ENCODE results near the gene SUMO3. TPM values are rescaled to one million over a fixed set of nuclear protein-coding genes. Genes with fewer than 3 reads are reported as not detected.

Gene SUMO3
- total and polyA plus RNA-seq, 7 donors = 38.6 to 86.6 (median 62.1) TPM

DNA sequence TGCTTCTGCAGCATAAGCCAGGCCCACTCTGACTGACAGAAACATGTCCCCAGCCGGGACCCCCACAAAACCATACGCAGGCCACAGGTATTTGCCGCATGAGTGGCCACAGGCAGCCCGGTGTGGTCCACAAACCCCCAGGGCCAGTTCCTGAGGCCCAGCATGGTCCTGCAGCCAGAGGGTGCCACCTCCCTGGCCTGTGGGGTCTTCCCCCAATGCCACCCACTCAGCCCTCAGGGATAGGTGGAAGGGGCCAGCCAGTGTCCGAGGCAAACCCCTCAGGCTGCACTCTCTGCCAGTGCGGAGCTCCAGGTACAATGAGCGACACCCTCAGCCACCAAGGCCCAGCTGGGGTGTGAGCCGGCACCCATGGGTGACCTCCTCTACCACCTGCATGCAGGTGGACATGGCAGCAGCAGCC is 59.7 kb downstream of the SUMO3 start:
- H3K27ac ChIP-seq = no peak overlapping the region
- ATAC-seq (no peak), DNase-seq (no peak)
- TF ChIP-seq, protein P1, sequence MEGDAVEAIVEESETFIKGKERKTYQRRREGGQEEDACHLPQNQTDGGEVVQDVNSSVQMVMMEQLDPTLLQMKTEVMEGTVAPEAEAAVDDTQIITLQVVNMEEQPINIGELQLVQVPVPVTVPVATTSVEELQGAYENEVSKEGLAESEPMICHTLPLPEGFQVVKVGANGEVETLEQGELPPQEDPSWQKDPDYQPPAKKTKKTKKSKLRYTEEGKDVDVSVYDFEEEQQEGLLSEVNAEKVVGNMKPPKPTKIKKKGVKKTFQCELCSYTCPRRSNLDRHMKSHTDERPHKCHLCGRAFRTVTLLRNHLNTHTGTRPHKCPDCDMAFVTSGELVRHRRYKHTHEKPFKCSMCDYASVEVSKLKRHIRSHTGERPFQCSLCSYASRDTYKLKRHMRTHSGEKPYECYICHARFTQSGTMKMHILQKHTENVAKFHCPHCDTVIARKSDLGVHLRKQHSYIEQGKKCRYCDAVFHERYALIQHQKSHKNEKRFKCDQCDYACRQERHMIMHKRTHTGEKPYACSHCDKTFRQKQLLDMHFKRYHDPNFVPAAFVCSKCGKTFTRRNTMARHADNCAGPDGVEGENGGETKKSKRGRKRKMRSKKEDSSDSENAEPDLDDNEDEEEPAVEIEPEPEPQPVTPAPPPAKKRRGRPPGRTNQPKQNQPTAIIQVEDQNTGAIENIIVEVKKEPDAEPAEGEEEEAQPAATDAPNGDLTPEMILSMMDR (IDR thresholded peaks at IDR 0.05) = no peak
- WGBS, 3 donors = 90 to 99% (median 95%) methylated on average over 8 of the region's 8 CpGs
- H3K4me3 ChIP-seq = no peak overlapping the region
- H3K36me3 ChIP-seq (ENCODE audit: insufficient read depth in 1 of 2, low read depth in 1 of 2) = no peaks in the 10 kb centered on the region
- H3K27me3 ChIP-seq (ENCODE audit: insufficient read depth in 3 of 3, low read length in 2 of 3) = no peaks in the 10 kb centered on the region
- H3K9me3 ChIP-seq = no peaks in the 10 kb centered on the region
- intact Hi-C loops (cut with DNase I) = loop anchor here in 1 of 2 donors (10.0 kb wide), 1 partner anchor 1923 kb away; no protein-coding TSS in a partner anchor
- H3K4me1 ChIP-seq = no peaks in the 10 kb centered on the region

- no peak for DNase-seq
- Histone ChIP-seq H3K36me3 (ENCODE audit: insufficient read depth in 1 of 2, low read depth in 1 of 2) (no peaks in the 10 kb centered on the region), H3K9me3 (no peaks in the 10 kb centered on the region), H3K27me3 (ENCODE audit: insufficient read depth in 3 of 3, low read length in 2 of 3) (no peaks in the 10 kb centered on the region), H3K4me3 (no peak overlapping the region), H3K27ac (no peak overlapping the region), H3K4me1 (no peaks in the 10 kb centered on the region)
- intact Hi-C loops (cut with DNase I) = loop anchor here in 1 of 2 donors (10.0 kb wide), 1 partner anchor 1923 kb away; no protein-coding TSS in a partner anchor
- no peak for ATAC-seq
- 83 to 93% (median 89%) methylated on average over 6 of the region's 6 CpGs for WGBS, 3 donors
- TF ChIP-seq, protein P1 (IDR thresholded peaks at IDR 0.05) = no peak
Measured at GRCh38 chr21:44757731-44758130, 60.1 kb downstream of the SUMO3 start.

DNA sequence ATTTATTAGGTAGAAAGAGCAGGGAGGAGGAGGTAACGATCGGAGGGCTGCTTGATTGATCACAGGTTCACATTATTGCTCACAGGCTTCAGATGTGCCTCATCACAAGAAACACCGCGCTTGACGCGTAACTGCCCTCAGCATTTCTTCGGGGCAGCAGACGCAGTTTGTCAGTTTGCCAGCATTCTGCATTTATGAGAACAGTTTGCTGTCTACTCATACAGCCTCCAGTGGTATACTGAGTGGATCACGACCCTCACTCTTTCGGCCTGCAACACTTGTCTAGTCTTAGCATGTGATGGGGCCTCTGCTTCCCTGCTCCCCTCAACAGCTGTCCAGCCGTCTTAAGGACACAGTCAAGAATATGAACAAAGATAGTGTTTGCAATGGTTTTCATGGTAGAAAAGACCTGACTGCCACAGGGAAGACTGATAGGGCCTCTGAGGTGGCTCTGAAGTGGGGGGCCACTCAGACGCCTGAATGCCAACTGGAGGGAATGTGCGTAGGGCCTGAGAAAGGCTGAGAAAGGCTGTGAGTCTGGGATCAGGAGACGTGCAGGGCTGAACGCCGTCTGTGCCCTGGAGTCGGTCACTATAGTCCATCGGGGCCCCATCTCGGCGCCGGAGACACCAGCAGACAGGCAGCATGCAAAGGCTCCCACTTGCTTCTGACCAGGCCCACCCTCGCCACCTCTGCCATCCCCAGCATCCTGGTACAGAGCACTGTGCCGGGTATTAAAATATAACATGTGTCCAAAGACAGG is 61.3 kb downstream of the SUMO3 start:
- H3K27ac ChIP-seq = no peak overlapping the region
- 87 to 90% (median 89%) methylated on average over 23 of the region's 23 CpGs for WGBS, 3 donors

More for the DNA sequence above, 61.3 kb downstream of the SUMO3 start:
- intact Hi-C loops (cut with DNase I) = loop anchor here in 1 of 2 donors (10.0 kb wide), 1 partner anchor 1922 kb away; no protein-coding TSS in a partner anchor
- Histone ChIP-seq H3K27me3 (ENCODE audit: insufficient read depth in 3 of 3, low read length in 2 of 3) (no peaks in the 10 kb centered on the region), H3K4me1 (no peaks in the 10 kb centered on the region), H3K36me3 (ENCODE audit: insufficient read depth in 1 of 2, low read depth in 1 of 2) (no peaks in the 10 kb centered on the region), H3K4me3 (no peak overlapping the region), H3K9me3 (no peaks in the 10 kb centered on the region)
- ATAC-seq = no peak
- TF ChIP-seq, protein P1 (IDR thresholded peaks at IDR 0.05) = no peak
- no peak for DNase-seq

Other genes starting within 250 kb of the SUMO3 start
- not detected for gene KRTAP10-4, start 244.3 kb downstream of the SUMO3 start, total RNA-seq
- not detected for gene KRTAP10-4, start 244.3 kb downstream of the SUMO3 start, polyA plus RNA-seq
- not detected for gene KRTAP10-5, start 237.5 kb downstream of the SUMO3 start, total RNA-seq
- gene KRTAP10-5, start 237.5 kb downstream of the SUMO3 start, polyA plus RNA-seq = not detected
- gene KRTAP10-6, start 225.6 kb downstream of the SUMO3 start, total RNA-seq = not detected
- not detected for gene KRTAP10-6, start 225.6 kb downstream of the SUMO3 start, polyA plus RNA-seq
- not detected for gene KRTAP10-7, start 217.5 kb downstream of the SUMO3 start, total RNA-seq
- not detected for gene KRTAP10-7, start 217.5 kb downstream of the SUMO3 start, polyA plus RNA-seq
- not detected for gene KRTAP10-8, start 206.0 kb downstream of the SUMO3 start, total RNA-seq
- not detected for gene KRTAP10-8, start 206.0 kb downstream of the SUMO3 start, polyA plus RNA-seq
- gene KRTAP10-9, start 191.0 kb downstream of the SUMO3 start, total RNA-seq = not detected
- gene KRTAP10-9, start 191.0 kb downstream of the SUMO3 start, polyA plus RNA-seq = not detected
- gene KRTAP10-10, start 180.7 kb downstream of the SUMO3 start, total RNA-seq = not detected
- gene KRTAP10-10, start 180.7 kb downstream of the SUMO3 start, polyA plus RNA-seq = not detected
- gene KRTAP10-11, start 171.6 kb downstream of the SUMO3 start, total RNA-seq = not detected
- gene KRTAP10-11, start 171.6 kb downstream of the SUMO3 start, polyA plus RNA-seq = not detected
- not detected for gene KRTAP12-4, start 163.4 kb downstream of the SUMO3 start, total RNA-seq
- gene KRTAP12-4, start 163.4 kb downstream of the SUMO3 start, polyA plus RNA-seq = not detected
- not detected for gene KRTAP12-3, start 160.1 kb downstream of the SUMO3 start, total RNA-seq
- gene KRTAP12-3, start 160.1 kb downstream of the SUMO3 start, polyA plus RNA-seq = not detected
- not detected for gene KRTAP12-2, start 151.1 kb downstream of the SUMO3 start, total RNA-seq
- not detected for gene KRTAP12-2, start 151.1 kb downstream of the SUMO3 start, polyA plus RNA-seq
- gene KRTAP12-1, start 135.9 kb downstream of the SUMO3 start, total RNA-seq = not detected
- not detected for gene KRTAP12-1, start 135.9 kb downstream of the SUMO3 start, polyA plus RNA-seq
- not detected for gene KRTAP10-12, start 120.9 kb downstream of the SUMO3 start, total RNA-seq
- gene KRTAP10-12, start 120.9 kb downstream of the SUMO3 start, polyA plus RNA-seq = not detected
- gene TSPEAR, start 106.5 kb downstream of the SUMO3 start, total RNA-seq = not detected
- not detected for gene TSPEAR, start 106.5 kb downstream of the SUMO3 start, polyA plus RNA-seq
- 10 to 100 TPM; 64.9 to 93.8 (median 81.7) TPM for gene UBE2G2, start 16.2 kb downstream of the SUMO3 start, total RNA-seq
- gene UBE2G2, start 16.2 kb downstream of the SUMO3 start, polyA plus RNA-seq = 10 to 100 TPM; 39.0 to 72.8 (median 55.3) TPM
- 10 to 100 TPM; 49.6 to 72.1 (median 66.5) TPM for gene PTTG1IP, start 55.6 kb upstream of the SUMO3 start, total RNA-seq
- 100 to 1,000 TPM in 1 of 3 donors, 10 to 100 TPM in 2; 57.1 to 108 (median 69.3) TPM for gene PTTG1IP, start 55.6 kb upstream of the SUMO3 start, polyA plus RNA-seq
- 10 to 100 TPM in 3 of 4 donors, 1 to 10 TPM in 1; 8.3 to 11.7 (median 11.0) TPM for gene ITGB2, start 102.8 kb upstream of the SUMO3 start, total RNA-seq
- gene ITGB2, start 102.8 kb upstream of the SUMO3 start, polyA plus RNA-seq = 1 to 10 TPM; 2.5 to 4.6 (median 2.7) TPM
- gene SLX9, start 122.0 kb upstream of the SUMO3 start, total RNA-seq = 10 to 100 TPM; 26.3 to 58.0 (median 32.5) TPM
- 10 to 100 TPM; 20.2 to 69.2 (median 26.7) TPM for gene SLX9, start 122.0 kb upstream of the SUMO3 start, polyA plus RNA-seq

Data from psoas muscle (tissue), 8 donors.